ENCODE measurements around the gene APOL2.
"Not testable (repeated sequence)": the region's sequence is repeated elsewhere in the genome, so short reads cannot be mapped to it uniquely, and the experiment has no call there.

The APOL2 gene

GRCh38 chr22:36220451-36220921 is 18.8 kb downstream of the APOL2 start:
- no peak for FAIRE-seq

GRCh38 chr22:36218648-36219193 is 20.6 kb downstream of the APOL2 start:
- FAIRE-seq = no peak

GRCh38 chr22:36215981-36216380 is 23.3 kb downstream of the APOL2 start:
- FAIRE-seq = no peak

GRCh38 chr22:36213586-36213985 is 25.7 kb downstream of the APOL2 start:
- no peak for FAIRE-seq

- no peak for FAIRE-seq
Observed at GRCh38 chr22:36212901-36213300, 26.4 kb downstream of the APOL2 start.

- no peak for FAIRE-seq
Observed at GRCh38 chr22:36211237-36211861, 28.0 kb downstream of the APOL2 start.

GRCh38 chr22:36210224-36210623 is 29.1 kb downstream of the APOL2 start:
- no peak for FAIRE-seq

- FAIRE-seq = not testable (repeated sequence)
Observed at GRCh38 chr22:36209488-36209908, 29.8 kb downstream of the APOL2 start.

- no peak for FAIRE-seq
Observed at GRCh38 chr22:36208914-36209313, 30.4 kb downstream of the APOL2 start.

GRCh38 chr22:36208162-36208765 is 31.1 kb downstream of the APOL2 start:
- FAIRE-seq = no peak

GRCh38 chr22:36206255-36206654 is 33.1 kb downstream of the APOL2 start:
- FAIRE-seq = no peak

- FAIRE-seq = not testable (repeated sequence)
Observed at GRCh38 chr22:36205573-36205972, 33.8 kb downstream of the APOL2 start.

- no peak for FAIRE-seq
Observed at GRCh38 chr22:36204632-36205015, 34.7 kb downstream of the APOL2 start.

GRCh38 chr22:36204001-36204631 is 35.2 kb downstream of the APOL2 start:
- FAIRE-seq = no peak

GRCh38 chr22:36203441-36203840 is 35.9 kb downstream of the APOL2 start:
- FAIRE-seq = not testable (repeated sequence)

GRCh38 chr22:36202906-36203305 is 36.4 kb downstream of the APOL2 start:
- FAIRE-seq = not testable (repeated sequence)

GRCh38 chr22:36201630-36202319 is 37.6 kb downstream of the APOL2 start, which contains the start of gene APOL4:
APOL4 (minus strand) TSS chr22:36201809; CDS start chr22:36201734, 75 bp downstream.
- FAIRE-seq = no peak

- not testable (repeated sequence) for FAIRE-seq
Observed at GRCh38 chr22:36201025-36201424, 38.3 kb downstream of the APOL2 start.

- FAIRE-seq = no peak
Observed at GRCh38 chr22:36199001-36199551, 40.3 kb downstream of the APOL2 start.

GRCh38 chr22:36198536-36198935 is 40.8 kb downstream of the APOL2 start:
- FAIRE-seq = no peak

- no peak for FAIRE-seq
Observed at GRCh38 chr22:36197514-36198146, 41.7 kb downstream of the APOL2 start.

- no peak for FAIRE-seq
Observed at GRCh38 chr22:36197065-36197440, 42.3 kb downstream of the APOL2 start.

Data from TTC549 (cell line).